Activated gamma-delta T cell treated with Interleukin-2 at 50 U/mL for 16 hours (primary cell): ENCODE data around the gene DDX39B.

Source experiments
- DNase-seq: peaks from one replicate; pipeline ENCODE4 v3.0.0-alpha.2; 2020

DDX39B gene

GRCh38 chr6:31546958-31547726 is 5.3 kb upstream of the DDX39B start, which contains the start of gene NFKBIL1:
Gene NFKBIL1 (plus strand): TSS chr6:31547608. CDS start chr6:31547695, 87 bp downstream.
- DNase-seq = peak; percentile 87

- peak; percentile 79 for DNase-seq
Measured at GRCh38 chr6:31546339-31546957, 4.6 kb upstream of the DDX39B start, which contains the start of gene ATP6V1G2. Gene ATP6V1G2 (minus strand): TSS chr6:31546608. CDS start chr6:31546559, 49 bp downstream.

GRCh38 chr6:31545291-31545690 is 3.5 kb upstream of the DDX39B start:
- DNase-seq = no peak

- DNase-seq = no peak
Measured at GRCh38 chr6:31544676-31545075, 2.9 kb upstream of the DDX39B start.

- no peak for DNase-seq
Measured at GRCh38 chr6:31543639-31544038, 1.8 kb upstream of the DDX39B start.

- peak; percentile 72 for DNase-seq
Measured at GRCh38 chr6:31541059-31541657, 645 bp downstream of the DDX39B start.

- DNase-seq = no peak
Measured at GRCh38 chr6:31540640-31541039, 1.2 kb downstream of the DDX39B start.

GRCh38 chr6:31538805-31539400 is 2.9 kb downstream of the DDX39B start:
- no peak for DNase-seq

- no peak for DNase-seq
Measured at GRCh38 chr6:31535538-31536324, 6.1 kb downstream of the DDX39B start.

GRCh38 chr6:31534521-31535040 is 7.2 kb downstream of the DDX39B start:
- no peak for DNase-seq

GRCh38 chr6:31534011-31534410 is 7.8 kb downstream of the DDX39B start:
- no peak for DNase-seq

- DNase-seq = no peak
Measured at GRCh38 chr6:31533455-31533841, 8.4 kb downstream of the DDX39B start.

- no peak for DNase-seq
Measured at GRCh38 chr6:31532644-31533454, 9.0 kb downstream of the DDX39B start.

- no peak for DNase-seq
Measured at GRCh38 chr6:31531771-31532643, 9.8 kb downstream of the DDX39B start.

- DNase-seq = no peak
Measured at GRCh38 chr6:31531162-31531561, 10.6 kb downstream of the DDX39B start.

GRCh38 chr6:31530659-31531058 is 11.1 kb downstream of the DDX39B start:
- DNase-seq = no peak

GRCh38 chr6:31529329-31530150 is 12.3 kb downstream of the DDX39B start:
- DNase-seq = no peak

GRCh38 chr6:31528821-31529328 is 12.9 kb downstream of the DDX39B start, which contains the start of gene MCCD1:
Gene MCCD1 (plus strand): TSS chr6:31528962. CDS start chr6:31529015, 53 bp downstream.
- no peak for DNase-seq

- DNase-seq = no peak
Measured at GRCh38 chr6:31528307-31528777, 13.5 kb downstream of the DDX39B start.
